Astrocyte of the cerebellum (primary cell): ENCODE measurements around the gene TMEM140.
"Not testable (repeated sequence)": the region's sequence is repeated elsewhere in the genome, so short reads cannot be mapped to it uniquely, and the experiment has no call there.

Source experiments
- DNase-seq: peaks from one replicate; pipeline ENCODE4 v3.0.0-alpha.2; 2011; ENCODE audit warnings: low read depth
- H3K4me3 ChIP-seq: 2 replicates; pipeline ENCODE4 v1.5.1; 2011; ENCODE audit warnings: mild to moderate bottlenecking, low read depth, low read length, moderate library complexity
- in situ Hi-C: cut with HindIII; loops from 2 replicates; pipeline ENCODE4 v1.10.0; 2017; ENCODE audit warnings: low sequenced_read_pairs
- TF ChIP-seq, protein P1 (sequence below): IDR thresholded peaks from 2 replicates; pipeline ENCODE4 v1.5.1; 2012; ENCODE audit warnings: low read length, low read depth, moderate library complexity, mild to moderate bottlenecking; ENCODE audit errors: missing control alignments

TMEM140 gene

DNA sequence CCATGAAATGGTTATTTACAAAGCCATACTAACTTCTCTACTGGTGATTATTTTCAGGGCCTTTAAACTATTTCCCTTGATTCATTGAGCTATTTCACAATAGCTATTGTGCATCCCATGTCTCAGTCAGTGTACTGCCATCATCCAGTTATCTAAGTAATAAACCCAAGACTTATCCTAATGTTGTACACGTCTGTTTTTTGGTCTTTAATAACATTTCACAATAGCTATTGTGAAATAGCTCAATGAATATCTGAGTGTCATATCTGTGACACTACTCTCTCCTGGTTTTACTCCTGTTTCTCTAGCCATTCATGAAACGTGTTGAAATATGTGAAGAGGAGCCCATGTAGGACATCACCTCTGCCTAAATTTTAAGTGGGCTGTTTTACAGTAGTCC lies 36.5 kb upstream of the TMEM140 start:
- in situ Hi-C loops, result no loop called here
- no peak overlapping the region for H3K4me3 ChIP-seq

DNA sequence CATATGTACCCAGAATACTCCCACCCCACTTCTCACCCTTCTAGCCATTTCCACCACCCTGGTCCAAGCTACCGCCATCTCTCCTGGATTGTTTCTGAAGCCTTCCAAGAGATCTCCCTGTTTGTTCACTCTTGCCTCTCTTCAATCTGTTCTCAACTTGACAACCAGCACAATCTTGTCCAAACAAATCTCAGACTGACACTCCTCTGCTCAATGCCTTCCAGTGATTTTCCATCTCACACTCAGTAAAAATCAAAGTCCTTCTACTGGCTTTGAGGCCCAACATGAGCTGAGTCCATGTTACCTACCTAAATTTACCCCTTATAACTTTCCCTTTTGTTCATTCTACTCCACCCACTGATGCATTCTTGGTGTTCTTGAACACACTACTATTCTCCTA lies 33.2 kb upstream of the TMEM140 start:
- H3K4me3 ChIP-seq, result no peak overlapping the region
- in situ Hi-C loops, result no loop called here
- TF ChIP-seq, protein P1, sequence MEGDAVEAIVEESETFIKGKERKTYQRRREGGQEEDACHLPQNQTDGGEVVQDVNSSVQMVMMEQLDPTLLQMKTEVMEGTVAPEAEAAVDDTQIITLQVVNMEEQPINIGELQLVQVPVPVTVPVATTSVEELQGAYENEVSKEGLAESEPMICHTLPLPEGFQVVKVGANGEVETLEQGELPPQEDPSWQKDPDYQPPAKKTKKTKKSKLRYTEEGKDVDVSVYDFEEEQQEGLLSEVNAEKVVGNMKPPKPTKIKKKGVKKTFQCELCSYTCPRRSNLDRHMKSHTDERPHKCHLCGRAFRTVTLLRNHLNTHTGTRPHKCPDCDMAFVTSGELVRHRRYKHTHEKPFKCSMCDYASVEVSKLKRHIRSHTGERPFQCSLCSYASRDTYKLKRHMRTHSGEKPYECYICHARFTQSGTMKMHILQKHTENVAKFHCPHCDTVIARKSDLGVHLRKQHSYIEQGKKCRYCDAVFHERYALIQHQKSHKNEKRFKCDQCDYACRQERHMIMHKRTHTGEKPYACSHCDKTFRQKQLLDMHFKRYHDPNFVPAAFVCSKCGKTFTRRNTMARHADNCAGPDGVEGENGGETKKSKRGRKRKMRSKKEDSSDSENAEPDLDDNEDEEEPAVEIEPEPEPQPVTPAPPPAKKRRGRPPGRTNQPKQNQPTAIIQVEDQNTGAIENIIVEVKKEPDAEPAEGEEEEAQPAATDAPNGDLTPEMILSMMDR, result no peak
- DNase-seq, result no peak

More for the DNA sequence above, 36.5 kb upstream of the TMEM140 start:
- TF ChIP-seq, protein P1, result no peak
- DNase-seq, result no peak

DNA sequence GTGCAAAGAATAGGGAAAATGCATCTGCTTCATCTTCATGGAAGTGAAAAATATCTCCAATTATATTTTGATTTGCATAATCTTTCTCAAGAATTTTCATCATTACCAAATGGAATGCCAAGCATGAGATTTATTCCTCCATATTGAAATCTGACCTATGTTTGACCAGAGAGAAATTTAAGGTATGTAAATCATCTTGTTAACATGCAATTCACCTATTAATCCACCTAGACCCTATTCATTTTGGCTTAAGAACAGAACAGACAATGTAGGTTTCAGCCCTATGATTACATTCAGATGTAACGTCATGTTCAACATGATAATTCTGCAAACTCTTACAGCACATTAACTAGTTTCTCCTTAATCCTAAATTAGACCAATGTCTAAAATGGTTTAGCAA lies 30.8 kb upstream of the TMEM140 start:
- TF ChIP-seq, protein P1, result no peak
- no peak overlapping the region for H3K4me3 ChIP-seq
- in situ Hi-C loops, result no loop called here
- DNase-seq, result no peak

DNA sequence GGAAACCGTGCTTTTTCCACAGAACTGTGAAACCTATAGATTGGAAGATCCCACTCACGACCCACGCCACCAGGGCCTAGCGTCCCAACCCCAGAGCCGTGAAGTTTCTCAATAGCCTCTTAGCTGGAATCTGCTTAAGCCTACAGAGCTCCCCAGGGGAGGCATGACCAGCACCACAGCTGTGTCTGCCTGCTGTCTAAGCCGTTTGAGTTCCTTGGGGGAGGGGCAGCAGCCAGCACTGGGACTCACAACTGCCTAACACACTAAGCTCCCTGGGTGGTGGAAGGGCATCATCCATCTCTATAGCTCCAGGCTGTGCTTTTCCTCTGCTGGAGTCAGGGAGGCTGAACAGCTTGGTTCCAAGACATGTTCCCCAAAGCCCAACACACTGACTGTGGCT lies 26.0 kb upstream of the TMEM140 start:
- TF ChIP-seq, protein P1, result no peak
- in situ Hi-C loops, result no loop called here
- no peak overlapping the region for H3K4me3 ChIP-seq
- no peak for DNase-seq

DNA sequence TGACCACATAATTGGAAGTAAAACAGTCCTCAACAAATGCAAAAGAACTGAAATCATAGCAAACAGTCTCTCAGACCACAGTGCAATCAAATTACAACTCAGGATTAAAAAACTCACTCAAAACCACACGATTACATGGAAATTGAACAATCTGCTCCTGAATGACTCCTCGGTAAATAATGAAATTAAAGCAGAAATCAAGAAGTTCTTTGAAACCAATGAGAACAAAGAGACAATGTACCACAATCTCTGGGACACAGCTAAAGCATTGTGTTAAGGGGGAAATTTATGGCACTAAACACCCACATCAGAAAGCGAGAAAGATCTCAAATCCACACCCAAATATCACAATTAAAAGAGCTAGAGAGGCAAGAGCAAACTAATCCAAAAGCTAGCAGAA lies 23.2 kb upstream of the TMEM140 start:
- DNase-seq, in situ Hi-C loops, H3K4me3 ChIP-seq: not testable (repeated sequence)

DNA sequence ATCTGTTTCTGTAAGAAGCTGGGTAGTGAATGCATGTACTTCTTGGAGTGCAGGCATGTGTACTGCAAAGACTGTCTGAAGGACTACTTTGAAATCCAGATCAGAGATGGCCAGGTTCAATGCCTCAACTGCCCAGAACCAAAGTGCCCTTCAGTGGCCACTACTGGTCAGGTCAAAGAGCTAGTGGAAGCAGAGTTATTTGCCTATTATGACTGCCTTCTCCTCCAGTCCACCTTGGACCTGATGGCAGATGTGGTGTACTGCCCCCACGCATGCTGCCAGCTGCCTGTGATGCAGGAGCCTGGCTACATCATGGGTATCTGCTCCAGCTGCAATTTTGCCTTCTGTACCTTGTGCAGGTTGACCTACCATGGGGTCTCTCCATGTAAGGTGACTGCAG lies 18.9 kb upstream of the TMEM140 start:
- TF ChIP-seq, protein P1, result no peak
- in situ Hi-C loops, result no loop called here
- no peak for DNase-seq
- H3K4me3 ChIP-seq, result no peak overlapping the region

DNA sequence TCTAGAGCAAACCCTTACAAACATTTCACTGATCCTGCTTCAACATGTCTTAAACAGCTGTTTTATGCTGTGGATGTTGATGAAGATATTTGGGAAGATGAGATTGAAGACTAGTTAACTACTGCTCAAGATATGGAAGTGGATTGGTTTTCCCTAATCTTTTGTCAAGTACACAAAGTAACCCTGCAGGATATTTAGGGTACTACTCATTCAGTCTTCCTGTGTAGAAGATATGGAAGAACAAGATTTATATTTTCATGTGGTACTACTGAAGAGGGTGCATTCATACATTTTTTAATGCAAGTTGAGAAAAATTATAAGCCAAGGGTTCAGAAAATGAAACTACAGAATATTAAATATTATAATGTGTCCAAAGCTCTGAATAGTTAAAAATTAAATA lies 18.3 kb upstream of the TMEM140 start:
- in situ Hi-C loops, result no loop called here
- TF ChIP-seq, protein P1, result no peak
- no peak for DNase-seq
- H3K4me3 ChIP-seq, result no peak overlapping the region
